HUES64 (cell line): ENCODE results near the gene AKR1C4.

ENCODE experiments used
- H3K27ac ChIP-seq: 2 replicates; pipeline ENCODE4 v1.7.0; 2013; ENCODE audit warnings: low read depth, low read length, inconsistent platforms
- H3K27me3 ChIP-seq: 2 replicates; pipeline ENCODE4 v1.6.1; 2013; ENCODE audit warnings: mild to moderate bottlenecking, low read length; ENCODE audit not compliant: insufficient read depth
- H3K36me3 ChIP-seq: 2 replicates; pipeline ENCODE4 v1.6.1; 2013; ENCODE audit warnings: mild to moderate bottlenecking, low read length; ENCODE audit not compliant: insufficient read depth
- H3K4me1 ChIP-seq: 2 replicates; pipeline ENCODE4 v1.6.1; 2013; ENCODE audit warnings: mild to moderate bottlenecking, low read length, moderate library complexity; ENCODE audit not compliant: insufficient read depth
- H3K4me3 ChIP-seq: 2 replicates; pipeline ENCODE4 v1.5.1; 2013; ENCODE audit warnings: mild to moderate bottlenecking, low read length, moderate library complexity
- H3K9ac ChIP-seq: 2 replicates; pipeline ENCODE4 v1.6.1; 2013; ENCODE audit warnings: mild to moderate bottlenecking, low read depth, low read length
- H3K9me3 ChIP-seq: 2 replicates; pipeline ENCODE4 v1.6.1; 2013; ENCODE audit warnings: low read depth, low read length; ENCODE audit not compliant: insufficient read depth

Gene AKR1C4

GRCh38 chr10:5268234-5268633 lies 71.6 kb downstream of the AKR1C4 start:
- Histone ChIP-seq H3K4me3 (no peak overlapping the region), H3K27ac (no peak overlapping the region), H3K36me3 (no peaks in the 10 kb centered on the region), H3K4me1 (no peaks in the 10 kb centered on the region), H3K9ac (no peak overlapping the region), H3K9me3 (peaks cover 21% of the 10 kb centered on the region), H3K27me3 (no peaks in the 10 kb centered on the region)
